Measurements from ENCODE around the gene GXYLT1. TPM values are rescaled to one million over a fixed set of nuclear protein-coding genes. Genes with fewer than 3 reads are reported as not detected.
A peak's percentile ranks its signal among the peaks of the same experiment; 100 is the strongest.

Gene GXYLT1
- total and polyA plus RNA-seq, 2 experiments from 2014 or later = 3.9 to 13.4 TPM

GRCh38 chr12:42145197-42145549 lies 499 bp upstream of the GXYLT1 start:
- peak overlapping the region; percentile 99 for H2AFZ ChIP-seq
- H3K36me3 ChIP-seq (ENCODE audit: insufficient read depth) = no peaks in the 10 kb centered on the region
- Mint-ChIP-seq H3K36me3 (ENCODE audit: low read depth) (no peaks in the 10 kb centered on the region; the same call in 2 of the 3 replicates), H3K4me1 (peaks cover 25% of the 10 kb centered on the region), H3K27ac (peak overlapping the region; percentile 80), H3K4me3 (peak overlapping the region; percentile 91), H3K9me3 (no peaks in the 10 kb centered on the region; the same call in 2 of the 3 replicates), H3K27me3 (ENCODE audit: insufficient read depth, low read depth, poor library complexity) (peaks cover 6% of the 10 kb centered on the region)
- H3K4me1 ChIP-seq (ENCODE audit: insufficient read depth) = peaks cover 23% of the 10 kb centered on the region
- H4K20me1 ChIP-seq (replicated peaks; ENCODE audit: insufficient read depth) = peaks cover 19% of the 10 kb centered on the region; the same call in 1 of the 2 replicates
- H3K79me2 ChIP-seq (replicated peaks; ENCODE audit: insufficient read depth) = peaks cover 36% of the 10 kb centered on the region
- peak overlapping the region; percentile 59 for H3K4me3 ChIP-seq
- ATAC-seq (peak; percentile 11), DNase-seq (ENCODE audit: low spot score) (peak; percentile 35)
- H3K27ac ChIP-seq (ENCODE audit: low read depth) = peak overlapping the region; percentile 46; the same call in 1 of the 2 replicates
- H3F3A ChIP-seq (replicated peaks; ENCODE audit: low read depth) = peaks cover 14% of the 10 kb centered on the region; the same call in 1 of the 2 replicates
- peak overlapping the region; percentile 76 for H3K4me2 ChIP-seq
- H3K9me2 ChIP-seq (ENCODE audit: insufficient read depth) = no peaks in the 10 kb centered on the region
- H3K27me3 ChIP-seq (ENCODE audit: insufficient read depth) = peaks cover 50% of the 10 kb centered on the region
- no peak for TF ChIP-seq ZNF114 (CRISPR knock-in tag; IDR thresholded peaks at IDR 0.05)
- no peak for TF ChIP-seq ETS1 (IDR thresholded peaks at IDR 0.05)
- no peak for TF ChIP-seq JUNB (IDR thresholded peaks at IDR 0.05; ENCODE audit: unreplicated experiment)
- no peak for TF ChIP-seq CREB1 (CRISPR knock-in tag; IDR thresholded peaks at IDR 0.05; ENCODE audit: low read depth)
- TF ChIP-seq NANOG (IDR thresholded peaks at IDR 0.05; ENCODE audit: borderline replicate concordance) = no peak
- no peak for TF ChIP-seq EZH2 (IDR thresholded peaks at IDR 0.05; ENCODE audit: low read depth, unreplicated experiment)
- TF ChIP-seq CTCF (conservative IDR thresholded peaks at IDR 0.05; ENCODE audit: low read depth in 2 of 2) = no peak
- TF ChIP-seq ZNF462 (CRISPR knock-in tag; IDR thresholded peaks at IDR 0.05) = no peak
- no peak for TF ChIP-seq REST (IDR thresholded peaks at IDR 0.05; ENCODE audit: unreplicated experiment)
- TF ChIP-seq ZNF331 (CRISPR knock-in tag; IDR thresholded peaks at IDR 0.05; ENCODE audit: low read depth) = no peak
- no peak for TF ChIP-seq EZH2phosphoT487 (IDR thresholded peaks at IDR 0.05; ENCODE audit: unreplicated experiment)
- no peak for TF ChIP-seq STAT1 (IDR thresholded peaks at IDR 0.05; ENCODE audit: unreplicated experiment)
- TF ChIP-seq POLR2AphosphoS5 (IDR thresholded peaks at IDR 0.05; ENCODE audit: low read depth) = no peak
